SK-N-SH (cell line): ENCODE results near the gene DNAJC17.

ENCODE experiments used
- CTCF ChIP-seq: fragments of 200-600 bp; sonication (generic); IDR thresholded peaks from 2 replicates; pipeline ENCODE4 v1.6.1; 2017; ENCODE audit warnings: antibody characterized with exemption, mild to moderate bottlenecking, moderate library complexity
- MXI1 ChIP-seq: IDR thresholded peaks from 2 replicates; pipeline ENCODE4 v1.6.1; 2012; ENCODE audit warnings: mild to moderate bottlenecking, low read depth, low read length, improper control_type of control experiment
- NRF1 ChIP-seq: IDR thresholded peaks from 2 replicates; pipeline ENCODE4 v1.6.1; 2012; ENCODE audit warnings: low read depth, mild to moderate bottlenecking, low read length
- POLR2AphosphoS5 ChIP-seq: IDR thresholded peaks from 2 replicates; pipeline ENCODE4 v1.6.1; 2012; ENCODE audit warnings: low read depth, low read length
- REST ChIP-seq: IDR thresholded peaks from 2 replicates; pipeline ENCODE4 v1.6.1; 2012; ENCODE audit warnings: mild to moderate bottlenecking, low read depth, low read length, moderate library complexity
- SIN3A ChIP-seq: IDR thresholded peaks from 2 replicates; pipeline ENCODE4 v1.6.1; 2012; ENCODE audit warnings: low read depth, mild to moderate bottlenecking, low read length, moderate library complexity, borderline replicate concordance

- TF ChIP-seq REST (no peak), NRF1 (no peak), MXI1 (no peak), SIN3A (no peak), CTCF (no peak), POLR2AphosphoS5 (no peak)
These were observed 40.1 kb upstream of the DNAJC17 start for GRCh38 chr15:40847223-40847961.
